CD14-positive monocyte (primary cell): ENCODE results near the gene ZNF346. TPM values are rescaled to one million over a fixed set of nuclear protein-coding genes. Genes with fewer than 3 reads are reported as not detected.

ENCODE experiments used
- DNase-seq, 3 donors: peaks; one replicate each; pipeline ENCODE4 v3.0.0-alpha.2; 2011 to 2022
- H2AFZ ChIP-seq: 2 replicates; pipeline ENCODE4 v1.6.0; 2012; ENCODE audit warnings: mild to moderate bottlenecking, low read depth, low read length, inconsistent platforms; ENCODE audit not compliant: insufficient read depth, poor library complexity, severe bottlenecking
- H3K27ac ChIP-seq, 2 donors: 1 replicate in 1 of 2; 2 replicates in 1 of 2; pipeline ENCODE4 v1.5.1; 2012 to 2013; ENCODE audit warnings: low read length in 2 of 2, control low read depth in 1 of 2, inconsistent platforms in 1 of 2, low read depth in 1 of 2, mild to moderate bottlenecking in 1 of 2
- H3K27me3 ChIP-seq, 2 donors: one replicate each; pipeline versions ENCODE4 v1.6.0 to v1.6.1; 2011 to 2013; ENCODE audit warnings: low read length in 2 of 2; ENCODE audit not compliant: control insufficient read depth in 2 of 2, insufficient read depth in 2 of 2
- H3K36me3 ChIP-seq, 2 donors: replicated peaks in 1 of 2; 1 replicate in 1 of 2; 2 replicates in 1 of 2; pipeline versions ENCODE4 v1.5.1 to v1.6.1; 2012 to 2013; ENCODE audit warnings: low read length in 2 of 2, control low read depth in 1 of 2, inconsistent platforms in 1 of 2, mild to moderate bottlenecking in 1 of 2; ENCODE audit not compliant: insufficient read depth in 2 of 2, control insufficient read depth in 1 of 2
- H3K4me1 ChIP-seq, 2 donors: 1 replicate in 1 of 2; 2 replicates in 1 of 2; pipeline versions ENCODE4 v1.5.1 to v1.6.1; 2012 to 2013; ENCODE audit warnings: low read length in 2 of 2, control low read depth in 1 of 2, inconsistent platforms in 1 of 2, mild to moderate bottlenecking in 1 of 2, moderate library complexity in 1 of 2; ENCODE audit not compliant: insufficient read depth in 2 of 2, control insufficient read depth in 1 of 2
- H3K4me2 ChIP-seq: replicated peaks from 2 replicates; pipeline ENCODE3; 2012; ENCODE audit warnings: low read length, moderate library complexity, mild to moderate bottlenecking; ENCODE audit not compliant: poor library complexity, severe bottlenecking; ENCODE audit errors: extremely low read depth
- H3K4me3 ChIP-seq, 3 experiments: fragments of 200-600 bp in 1 of 3; sonication (generic) in 1 of 3; replicated peaks in 1 of 3; 1 replicate in 2 of 3; 2 replicates in 1 of 3; pipeline ENCODE4 v1.5.1; 2011 to 2013; ENCODE audit warnings: low read length in 3 of 3, mild to moderate bottlenecking in 3 of 3, control low read depth in 2 of 3, low read depth in 2 of 3, inconsistent platforms in 1 of 3, moderate library complexity in 1 of 3
- H3K79me2 ChIP-seq: 2 replicates; pipeline ENCODE4 v1.6.0; 2012; ENCODE audit warnings: mild to moderate bottlenecking, control low read depth, inconsistent platforms, low read length, moderate library complexity; ENCODE audit not compliant: insufficient read depth
- H3K9ac ChIP-seq: 2 replicates; pipeline ENCODE4 v1.6.0; 2017; ENCODE audit warnings: low read length, mild to moderate bottlenecking; ENCODE audit not compliant: insufficient read depth, poor library complexity, severe bottlenecking
- H3K9me3 ChIP-seq, 2 donors: replicated peaks in 1 of 2; 1 replicate in 1 of 2; 2 replicates in 1 of 2; pipeline versions ENCODE4 v1.5.1 to v1.6.1; 2012 to 2013; ENCODE audit warnings: low read length in 2 of 2, control low read depth in 1 of 2; ENCODE audit not compliant: control insufficient read depth in 1 of 2, insufficient read depth in 1 of 2
- H4K20me1 ChIP-seq: 2 replicates; pipeline ENCODE4 v1.6.0; 2012; ENCODE audit warnings: mild to moderate bottlenecking, low read length, control low read depth, moderate library complexity; ENCODE audit not compliant: insufficient read depth
- H3K27ac Mint-ChIP-seq, 7 donors: one replicate each; pipeline ENCODE4 v1.8.0; 2020; ENCODE audit warnings: mild to moderate bottlenecking in 7 of 7, mixed read lengths in 7 of 7, moderate library complexity in 6 of 7, inconsistent platforms in 2 of 7
- H3K27me3 Mint-ChIP-seq, 3 donors: one replicate each; pipeline ENCODE4 v1.8.0; 2021 to 2022; ENCODE audit warnings: low read depth in 3 of 3, mild to moderate bottlenecking in 3 of 3, mixed read lengths in 3 of 3, moderate library complexity in 3 of 3, inconsistent platforms in 1 of 3
- H3K36me3 Mint-ChIP-seq, 2 donors: one replicate each; pipeline ENCODE4 v1.8.0; 2020; ENCODE audit warnings: mixed read lengths in 2 of 2, inconsistent platforms in 1 of 2, mild to moderate bottlenecking in 1 of 2
- H3K4me1 Mint-ChIP-seq: one replicate; pipeline ENCODE4 v1.8.0; 2020; ENCODE audit warnings: mild to moderate bottlenecking, mixed read lengths
- H3K4me3 Mint-ChIP-seq, 2 donors: one replicate each; pipeline ENCODE4 v1.8.0; 2020; ENCODE audit warnings: mild to moderate bottlenecking in 2 of 2, mixed read lengths in 2 of 2, moderate library complexity in 1 of 2
- H3K9me3 Mint-ChIP-seq, 7 donors: one replicate each; pipeline ENCODE4 v1.8.0; 2020 to 2022; ENCODE audit warnings: mixed read lengths in 7 of 7, mild to moderate bottlenecking in 6 of 7, moderate library complexity in 6 of 7, inconsistent platforms in 2 of 7
- CTCF ChIP-seq: fragments of 200-600 bp; IDR thresholded peaks from one replicate; pipeline ENCODE4 v1.8.0; 2022; ENCODE audit warnings: antibody characterized with exemption, mild to moderate bottlenecking
- WGBS: methylation state at CpG from one replicate; pipeline ENCODE4 v1.1.5; 2013; ENCODE audit warnings: missing lambda C conversion rate; ENCODE audit not compliant: insufficient coverage; 5-methylcytosine and 5-hydroxymethylcytosine counted together
- intact Hi-C, 2 donors: fragments of 100-400 bp; cut with micrococcal nuclease; formaldehyde crosslinking; loops; one replicate each; pipeline versions ENCODE4 v1.15.0 to v1.15.1; 2023
- polyA plus RNA-seq, 3 donors: library from polyadenylated mRNA; depleted of rRNA in 1 of 3; unstranded in 2 of 3; stranded (reverse) in 1 of 3; fragments of 300-500 nt in 2 of 3; fragments of >200 nt in 1 of 3; fragmentation: Illumina TruSeq in 2 of 3; gene quantifications; 1 replicate in 2 of 3; 2 replicates in 1 of 3; pipeline ENCODE4 v1.2.3, GENCODE V29; 2012 to 2021

The ZNF346 gene
- polyA plus RNA-seq, 3 donors = 6.0 to 9.6 (median 6.4) TPM

GRCh38 chr5:177128551-177128981 is 106.1 kb downstream of the ZNF346 start:
- no peak overlapping the region for H3K4me3 ChIP-seq

GRCh38 chr5:177130211-177131018 is 107.9 kb downstream of the ZNF346 start:
- peaks cover 4 to 5% of the 10 kb centered on the region in 2 donors for H3K36me3 ChIP-seq
- peaks cover 29 to 43% of the 10 kb centered on the region in 2 donors for H3K4me1 ChIP-seq
- no peak overlapping the region for H3K4me3 Mint-ChIP-seq
- no peak overlapping the region for H3K4me2 ChIP-seq
- H3K27me3 ChIP-seq = no peaks in the 10 kb centered on the region
- no peaks in the 10 kb centered on the region for H3K27me3 Mint-ChIP-seq
- peaks cover 29% of the 10 kb centered on the region for H3K4me1 Mint-ChIP-seq
- peaks cover under 1% of the 10 kb centered on the region for H4K20me1 ChIP-seq
- no peak overlapping the region for H3K27ac Mint-ChIP-seq
- no peak for TF ChIP-seq CTCF
- H3K4me3 ChIP-seq = no peak overlapping the region
- H3K9me3 ChIP-seq = no peaks in the 10 kb centered on the region
- H3K27ac ChIP-seq = no peak overlapping the region
- peaks cover 15% of the 10 kb centered on the region for H3K79me2 ChIP-seq
- 89% methylated on average over 3 of the region's 5 CpGs for WGBS
- DNase-seq = no peak
- H3K9ac ChIP-seq = no peak overlapping the region
- peaks cover 0 to 2% (median 0%) of the 10 kb centered on the region in 7 donors for H3K9me3 Mint-ChIP-seq
- peaks cover 3 to 5% of the 10 kb centered on the region in 2 donors for H3K36me3 Mint-ChIP-seq
- H2AFZ ChIP-seq = no peak overlapping the region
- intact Hi-C loops = no loop called here

More at GRCh38 chr5:177128551-177128981, 106.1 kb downstream of the ZNF346 start:
- Histone ChIP-seq H4K20me1 (no peaks in the 10 kb centered on the region), H3K27ac (peak overlapping the region; percentile 46 to 51), H2AFZ (peak overlapping the region; percentile 66), H3K27me3 (no peaks in the 10 kb centered on the region), H3K9me3 (no peaks in the 10 kb centered on the region), H3K9ac (no peak overlapping the region), H3K4me1 (peaks cover 20 to 31% of the 10 kb centered on the region in 2 donors), H3K36me3 (no peaks in the 10 kb centered on the region), H3K4me2 (no peak overlapping the region), H3K79me2 (no peaks in the 10 kb centered on the region)
- WGBS = no CpG with 5 or more reads among the region's 4 CpGs
- H3K27ac Mint-ChIP-seq = peak overlapping the region in 6 of 7 donors; percentile 53 to 80 (median 76)
- TF ChIP-seq CTCF = no peak
- peaks cover 28% of the 10 kb centered on the region for H3K4me1 Mint-ChIP-seq
- peaks cover 0 to 1% (median under 1%) of the 10 kb centered on the region in 3 donors for H3K27me3 Mint-ChIP-seq
- no peaks in the 10 kb centered on the region for H3K36me3 Mint-ChIP-seq
- peak overlapping the region in 1 of 2 donors; percentile 5 for H3K4me3 Mint-ChIP-seq
- intact Hi-C loops = no loop called here
- H3K9me3 Mint-ChIP-seq = peaks cover 0 to 2% (median 0%) of the 10 kb centered on the region in 7 donors
- DNase-seq = peak in 2 of 3 donors; percentile 21 to 30

Other genes starting within 250 kb of the ZNF346 start
- gene UNC5A, start 212.1 kb upstream of the ZNF346 start, polyA plus RNA-seq = under 1 TPM in 2 of 3 donors, not detected in 1; 0.03 to 0.07 TPM
- gene HK3, start 123.3 kb upstream of the ZNF346 start, polyA plus RNA-seq = 100 to 1,000 TPM; 174 to 988 (median 204) TPM
- 10 to 100 TPM; 14.8 to 35.6 (median 19.1) TPM for gene UIMC1, start 15.9 kb upstream of the ZNF346 start, polyA plus RNA-seq
- gene FGFR4, start 64.2 kb downstream of the ZNF346 start, polyA plus RNA-seq = under 1 TPM in 1 of 3 donors, not detected in 2; 0.39 TPM
- 10 to 100 TPM; 12.6 to 31.9 (median 19.0) TPM for gene NSD1, start 111.1 kb downstream of the ZNF346 start, polyA plus RNA-seq